Measurements from ENCODE around the gene PSMD1.

GRCh38 chr2:231049286-231050017 is 7.2 kb upstream of the PSMD1 start:
- TF ChIP-seq EZH2phosphoT487 (IDR thresholded peaks at IDR 0.05; ENCODE audit: insufficient read depth, low read depth): no peak
- no peak for TF ChIP-seq EZH2 (IDR thresholded peaks at IDR 0.05; ENCODE audit: insufficient read depth, poor library complexity, severe bottlenecking)

All from GM23248 (cell line).